NCI-H1417 treated with DMSO at 0.1 percent for 48 hours (cell line): ENCODE results near the gene BSN.

Experiments used
- DNase-seq: peaks from one replicate; lab custom pipeline; 2025; lab: John Stamatoyannopoulos, UW

The BSN gene

DNA sequence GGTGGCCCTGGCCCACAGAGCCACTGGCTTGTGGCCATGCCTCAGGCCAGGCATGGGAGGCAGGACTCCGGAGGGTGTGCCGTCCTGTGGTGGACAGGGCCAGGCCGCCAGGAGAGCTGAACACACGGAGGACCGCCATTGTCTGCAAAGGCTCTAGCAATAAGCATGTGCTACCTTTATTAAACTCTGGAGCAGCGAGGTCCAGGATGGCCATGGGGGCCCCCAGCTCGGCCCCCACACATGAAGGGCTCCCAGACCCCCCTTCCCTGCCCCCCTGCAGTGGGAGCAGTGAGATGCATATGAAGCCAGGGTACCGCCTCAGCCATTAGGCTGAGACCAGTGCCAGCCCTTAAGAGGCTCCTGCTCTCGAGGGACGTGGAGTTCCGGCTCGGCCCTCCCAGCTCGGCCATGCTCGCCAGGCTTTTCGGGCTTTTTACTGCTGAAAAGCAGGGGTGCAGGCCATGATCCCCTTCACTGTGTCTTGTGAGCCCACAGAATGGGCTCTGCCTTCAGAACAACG, 162.5 kb downstream of the BSN start:
- no peak for DNase-seq

DNA sequence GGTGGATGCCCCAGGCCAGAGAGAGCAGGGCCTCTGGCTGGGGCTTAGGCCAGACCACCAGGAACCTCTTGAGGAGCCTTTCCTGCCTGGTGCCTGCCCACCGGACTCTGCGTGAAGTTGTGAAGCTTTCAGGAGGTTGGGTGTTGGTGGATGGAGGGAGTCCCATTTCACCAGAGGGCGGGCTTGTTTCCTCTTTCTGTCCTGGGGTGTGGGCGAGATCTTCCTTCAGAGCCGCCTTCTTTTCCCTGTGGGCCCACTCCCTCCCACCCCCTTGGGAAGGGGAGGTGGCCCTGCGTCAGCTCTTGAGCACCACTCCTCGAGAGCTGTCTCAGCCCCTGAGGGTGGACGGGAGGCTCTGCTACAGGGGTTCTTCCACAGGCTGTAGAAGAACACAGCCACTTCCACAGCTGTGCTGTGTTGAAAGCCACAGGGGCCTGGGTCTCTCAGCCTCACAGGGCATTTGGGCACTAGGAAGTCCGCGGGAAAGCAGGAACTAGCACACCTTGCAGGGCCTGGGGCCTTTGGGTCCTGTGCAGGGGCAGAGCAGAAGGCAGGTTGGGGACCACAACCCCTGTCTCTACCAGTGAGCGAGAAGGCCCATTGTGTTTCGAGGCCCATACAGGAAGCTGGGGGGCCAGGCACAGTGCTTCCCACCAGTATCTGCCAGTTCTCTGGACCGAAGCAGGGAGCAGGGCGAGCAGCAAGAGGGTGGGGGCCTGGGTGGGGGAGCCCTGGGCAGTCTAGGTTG, 163.1 kb downstream of the BSN start:
- DNase-seq: no peak

DNA sequence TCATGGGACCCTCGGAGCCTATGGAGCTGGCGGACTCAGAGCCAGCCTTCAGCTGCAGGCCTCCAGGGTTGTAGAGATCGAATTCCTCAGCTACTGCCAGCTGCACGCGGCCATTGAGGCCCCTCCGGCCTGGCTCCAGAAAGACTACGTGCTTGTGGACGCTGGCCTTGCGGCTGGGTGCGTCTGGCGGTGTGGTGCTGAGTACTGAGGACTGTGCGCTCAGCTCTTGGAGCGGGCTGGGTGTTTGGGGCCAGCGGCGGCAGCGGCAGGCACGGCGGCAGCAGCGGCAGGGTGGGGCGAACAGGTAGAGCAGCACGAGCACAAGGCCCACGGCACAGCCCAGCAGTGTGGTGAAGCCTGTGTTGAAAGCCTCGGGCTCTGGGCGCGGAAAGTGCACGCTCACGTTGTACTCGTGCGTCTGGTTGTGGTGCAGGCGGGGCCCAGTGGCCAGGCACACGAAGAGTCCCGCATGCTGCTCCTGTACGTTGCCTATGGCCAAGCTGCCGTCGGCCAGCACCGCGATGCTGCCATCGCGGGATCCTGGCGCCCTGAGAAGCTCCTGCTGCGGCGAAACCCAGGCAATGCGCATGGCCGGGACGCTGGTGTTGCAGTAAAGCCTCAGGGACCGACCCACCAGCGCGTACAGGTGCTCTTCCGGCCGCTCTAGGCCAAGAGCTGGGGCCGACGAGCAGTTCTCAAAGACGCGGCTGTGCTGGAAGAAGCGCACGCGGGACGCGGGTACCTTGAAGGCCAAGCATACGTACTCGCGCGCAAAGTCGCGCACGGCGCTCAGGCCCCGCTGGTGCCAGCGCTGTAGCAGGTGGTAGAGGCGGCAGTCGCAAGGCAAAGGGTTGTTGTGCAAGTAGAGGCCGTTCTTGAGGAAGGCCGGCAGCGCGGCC, 163.9 kb downstream of the BSN start:
- no peak for DNase-seq

GRCh38 chr3:49718858-49719213, 164.6 kb downstream of the BSN start:
- DNase-seq: no peak

DNA sequence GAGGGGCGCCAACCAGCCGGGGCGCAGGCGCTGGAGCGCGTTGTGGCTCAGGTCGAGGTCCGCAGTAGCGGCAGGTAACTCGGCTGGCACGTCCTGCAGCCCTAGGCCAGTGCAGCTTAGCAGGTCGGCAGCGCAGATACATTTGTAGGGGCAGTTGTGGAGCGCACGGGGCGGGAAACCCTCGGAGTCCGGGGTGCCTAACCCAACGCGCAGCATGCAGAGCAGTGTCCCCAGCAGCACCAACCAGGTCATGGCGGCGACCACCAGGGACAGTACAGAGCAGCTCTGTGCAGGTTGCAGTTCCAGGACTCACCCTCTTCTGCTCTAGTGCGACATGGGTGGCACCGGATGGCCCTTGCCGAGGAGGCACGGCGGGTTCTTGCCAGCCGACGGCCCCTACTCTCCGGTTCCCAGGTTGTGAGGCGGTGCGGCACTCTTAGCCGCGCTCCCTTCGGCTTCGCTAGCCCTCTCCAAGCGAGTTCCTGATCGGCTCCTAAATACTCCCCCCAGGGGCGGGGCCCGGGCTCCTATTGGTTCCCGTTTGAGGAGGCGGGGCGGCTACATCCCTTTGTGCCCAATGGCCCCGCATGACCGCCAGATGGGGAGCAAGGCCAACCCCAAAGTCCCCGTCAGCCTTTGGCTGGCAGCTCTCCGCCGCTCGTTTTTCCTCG, 165.1 kb downstream of the BSN start, which contains the start of gene AMIGO3:
Gene AMIGO3, minus strand, starts transcription at position 471 of the 671 bp plus-strand sequence. Its CDS starts 219 bp downstream, at position 252.
- DNase-seq: no peak
